ENCODE data around the gene PCARE. TPM values are rescaled to one million over a fixed set of nuclear protein-coding genes. Genes with fewer than 3 reads are reported as not detected.

The PCARE gene
- polyA plus RNA-seq, 12 donors: 0.04 to 0.53 (median 0.16) TPM; not detected in 2

Other genes with a start within 250 kb of the PCARE start
- 10 to 100 TPM in 10 of 12 donors, 1 to 10 TPM in 1, not detected in 1; 9.6 to 23.2 (median 13.8) TPM for gene TRMT61B, start 204.2 kb downstream of the PCARE start, polyA plus RNA-seq (ENCODE audit: insufficient read length in 12 of 12)
- gene WDR43, start 179.9 kb downstream of the PCARE start, polyA plus RNA-seq (ENCODE audit: insufficient read length in 12 of 12): 10 to 100 TPM in 11 of 12 donors, not detected in 1; 21.3 to 50.5 (median 33.3) TPM
- gene TOGARAM2, start 93.2 kb downstream of the PCARE start, polyA plus RNA-seq (ENCODE audit: insufficient read length in 12 of 12): 1 to 10 TPM in 4 of 12 donors, under 1 TPM in 6, not detected in 2; 0.40 to 2.9 (median 0.90) TPM
- 10 to 100 TPM in 10 of 12 donors, 1 to 10 TPM in 1, not detected in 1; 8.7 to 24.5 (median 16.8) TPM for gene CLIP4, start 40.9 kb upstream of the PCARE start, polyA plus RNA-seq (ENCODE audit: insufficient read length in 12 of 12)